ENCODE results near the gene COL15A1. TPM values are rescaled to one million over a fixed set of nuclear protein-coding genes. Genes with fewer than 3 reads are reported as not detected.

Gene COL15A1
- total and polyA plus RNA-seq, 2 of the 8 experiments (the other 6 are each of a cell fraction or from before 2014, with no cell fraction given): 0.12 to 0.15 TPM

GRCh38 chr9:98949565-98949964, 5.9 kb downstream of the COL15A1 start:
- Histone ChIP-seq H3K23ac (ENCODE audit: insufficient read length) (no peak overlapping the region), H2BK20ac (ENCODE audit: low read length) (no peak overlapping the region), H3K9me3 (ENCODE audit: insufficient read depth in 2 of 2, low read depth in 1 of 2, low read length in 1 of 2) (no peaks in the 10 kb centered on the region), H3K23me2 (ENCODE audit: low read depth, low read length) (peaks cover 2% of the 10 kb centered on the region; the same call in 1 of the 2 replicates), H3K4me1 (replicated peaks in 1 of 4; ENCODE audit: control insufficient read depth in 3 of 4, insufficient read depth in 4 of 4, low read length in 3 of 4) (peaks cover 2 to 9% (median 4%) of the 10 kb centered on the region in 4 experiments; a peak in 4 of 7 replicates), H4K20me1 (replicated peaks in 1 of 2; ENCODE audit: control insufficient read depth in 1 of 2, insufficient read depth in 2 of 2, low read length in 2 of 2) (peaks cover 0 to 2% of the 10 kb centered on the region in 2 experiments), H3K4me2 (ENCODE audit: insufficient read depth in 1 of 2, low read depth in 2 of 2, low read length in 2 of 2) (no peak overlapping the region), H3K9ac (replicated peaks in 1 of 4; ENCODE audit: extremely low read depth in 1 of 4, low read depth in 3 of 4, low read length in 3 of 4) (no peak overlapping the region), H3K27ac (ENCODE audit: low read depth, low read length) (no peak overlapping the region), H2AK5ac (ENCODE audit: low read depth, low read length) (no peak overlapping the region), H3K79me2 (ENCODE audit: control insufficient read depth in 1 of 2, insufficient read depth in 2 of 2, low read length in 2 of 2) (no peaks in the 10 kb centered on the region), H2AFZ (ENCODE audit: low read length) (no peak overlapping the region), H2BK15ac (ENCODE audit: low read length) (no peak overlapping the region), H3K36me3 (ENCODE audit: control insufficient read depth in 2 of 4, insufficient read depth in 4 of 4, low read length in 3 of 4) (no peaks in the 10 kb centered on the region), H4K8ac (ENCODE audit: extremely low read depth, insufficient read depth, low read length) (no peak overlapping the region), H2BK12ac (ENCODE audit: low read depth, low read length) (no peak overlapping the region), H3K79me1 (ENCODE audit: low read depth, low read length) (no peaks in the 10 kb centered on the region), H3K27me3 (replicated peaks in 1 of 4; ENCODE audit: control insufficient read depth in 3 of 4, extremely low read depth in 1 of 4, insufficient read depth in 3 of 4, low read length in 3 of 4) (peaks cover 7 to 15% (median 12%) of the 10 kb centered on the region in 4 experiments), H3K14ac (ENCODE audit: insufficient read length) (no peak overlapping the region), H4K91ac (replicated peaks; ENCODE audit: insufficient read length, low read length) (no peak overlapping the region), H4K5ac (ENCODE audit: insufficient read length, low read depth, low read length) (no peak overlapping the region), H3K18ac (ENCODE audit: extremely low read depth, low read length) (no peak overlapping the region), H3K56ac (replicated peaks; ENCODE audit: insufficient read length, low read depth, low read length) (no peak overlapping the region), H3K4me3 (ENCODE audit: extremely low read depth in 1 of 4, insufficient read depth in 2 of 4, low read depth in 3 of 4, low read length in 4 of 4) (no peak overlapping the region), H2BK120ac (replicated peaks; ENCODE audit: low read depth, low read length) (no peak overlapping the region), H3K4ac (replicated peaks; ENCODE audit: insufficient read length, low read depth, low read length) (no peak overlapping the region), H2BK5ac (ENCODE audit: low read depth, low read length) (no peak overlapping the region)
- FAIRE-seq: no peak
- DNase-seq (ENCODE audit: low read depth in 1 of 2, low spot score in 2 of 2): no peak
- ChIA-PET CTCF (ENCODE audit: partially characterized antibody) (interaction anchor here (1.4 kb wide), 2 partner anchors 49 to 64 kb away, joined by 3 to 4 read pairs; no protein-coding TSS in a partner anchor), POLR2A (ENCODE audit: partially characterized antibody) (no interaction called here)
- TF ChIP-seq CEBPB (IDR thresholded peaks at IDR 0.05; ENCODE audit: low read depth, low read length) (peak; percentile 54; the same call in 1 of the 2 replicates), GABPA (IDR thresholded peaks at IDR 0.05; ENCODE audit: borderline replicate concordance, insufficient read depth, low read length) (no peak)

All from H1 (cell line).